GM19467 (cell line): ENCODE data around the gene ALB.
A peak's percentile ranks its signal among the peaks of the same experiment; 100 is the strongest.

Experiments
- ATAC-seq: cut with Tn5 transposase; IDR thresholded peaks from one replicate; pipeline ENCODE4 v1.9.1; 2021; ENCODE audit warnings: mild to moderate bottlenecking, moderate library complexity; ENCODE audit not compliant: unreplicated experiment

Gene ALB

DNA sequence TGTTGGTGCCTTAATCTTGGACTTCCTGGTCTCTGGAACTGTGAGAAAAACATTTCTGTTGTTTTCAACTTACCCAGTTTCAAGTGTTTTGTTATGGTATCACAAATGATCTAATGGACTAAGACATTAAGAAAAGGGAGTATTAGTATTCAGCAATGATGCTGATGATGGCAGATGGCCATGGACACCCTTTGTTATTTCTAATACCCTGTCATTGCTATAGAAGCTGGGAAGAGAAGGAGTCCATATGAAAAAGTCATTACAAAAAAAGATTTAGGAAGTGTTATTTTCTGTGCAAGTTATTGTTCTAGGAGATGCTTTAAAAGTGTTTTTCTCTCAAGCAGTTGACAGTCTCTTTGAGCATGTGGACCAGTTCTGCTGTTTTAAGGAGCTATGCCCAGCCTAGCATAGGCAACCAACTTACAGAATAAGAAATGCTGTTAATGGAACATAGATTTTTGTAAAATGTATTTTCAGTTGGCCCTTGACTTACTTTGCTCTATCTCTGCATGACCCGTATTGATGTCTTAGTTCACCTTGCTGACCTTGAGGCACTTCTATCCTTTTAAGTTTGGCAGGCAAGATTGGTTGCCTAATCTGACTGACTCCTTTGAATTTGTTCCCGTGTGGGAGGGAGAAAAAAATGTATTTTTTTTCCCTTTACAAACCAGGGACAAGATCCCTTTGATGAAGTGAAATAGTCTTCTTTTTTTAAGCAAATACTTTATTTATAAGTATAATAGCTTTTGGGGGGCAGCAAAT, 25.9 kb downstream of the ALB start:
- ATAC-seq = no peak

DNA sequence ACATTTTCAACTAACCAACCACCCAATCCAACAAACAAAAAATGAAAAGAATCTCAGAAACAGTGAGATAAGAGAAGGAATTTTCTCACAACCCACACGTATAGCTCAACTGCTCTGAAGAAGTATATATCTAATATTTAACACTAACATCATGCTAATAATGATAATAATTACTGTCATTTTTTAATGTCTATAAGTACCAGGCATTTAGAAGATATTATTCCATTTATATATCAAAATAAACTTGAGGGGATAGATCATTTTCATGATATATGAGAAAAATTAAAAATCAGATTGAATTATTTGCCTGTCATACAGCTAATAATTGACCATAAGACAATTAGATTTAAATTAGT, 27.7 kb downstream of the ALB start:
- ATAC-seq = no peak

- ATAC-seq = no peak
These were observed 28.3 kb downstream of the ALB start for GRCh38 chr4:73432169-73433000.

- no peak for ATAC-seq
These were observed 29.1 kb downstream of the ALB start for GRCh38 chr4:73433140-73433539.

GRCh38 chr4:73434311-73434710, 30.2 kb downstream of the ALB start:
- no peak for ATAC-seq

GRCh38 chr4:73435984-73436383, 31.9 kb downstream of the ALB start, which contains the start of gene AFP:
Gene AFP, plus strand, starts transcription at chr4:73436221. Its CDS starts 42 bp downstream, at chr4:73436263.
- ATAC-seq = no peak

DNA sequence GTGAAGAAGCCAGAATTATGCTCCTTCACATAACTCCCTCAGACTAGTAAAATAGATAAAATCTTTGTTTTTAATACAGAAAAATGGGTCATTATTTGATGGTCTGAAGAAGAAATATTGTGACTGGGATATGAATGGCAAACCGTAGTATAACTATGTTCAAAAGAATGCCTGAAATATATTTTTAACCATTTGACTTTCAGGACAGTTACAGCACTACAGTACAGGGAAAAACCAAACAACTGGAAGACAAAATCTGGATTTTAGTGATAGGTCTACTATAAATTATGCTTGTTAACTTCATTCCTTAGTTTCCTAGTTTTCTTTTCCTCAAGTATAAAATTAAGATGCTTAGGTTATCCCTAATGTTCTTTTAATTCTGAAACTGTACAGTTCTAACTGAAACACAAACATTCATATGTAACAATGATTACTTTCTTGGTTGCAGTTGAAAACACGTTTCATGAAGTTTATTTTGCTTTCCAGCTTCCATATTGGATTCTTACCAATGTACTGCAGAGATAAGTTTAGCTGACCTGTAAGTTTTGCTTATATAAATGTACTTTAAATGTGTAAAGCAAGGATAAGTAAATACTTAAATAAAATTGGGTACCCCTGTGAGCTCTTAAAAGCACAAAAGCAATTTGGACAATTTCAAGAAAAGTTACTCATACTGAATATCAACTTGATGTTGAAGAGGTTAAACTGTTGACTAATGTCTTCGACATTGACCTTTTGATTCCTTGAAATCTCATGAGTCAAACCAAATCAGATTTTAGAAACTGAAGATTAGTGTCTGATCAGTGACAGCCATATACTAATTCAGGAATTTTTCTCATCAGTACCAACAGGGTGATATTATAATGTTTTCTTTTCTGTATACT, 32.8 kb downstream of the ALB start:
- ATAC-seq = no peak

- ATAC-seq = no peak
These were observed 33.5 kb downstream of the ALB start for GRCh38 chr4:73437558-73437956.

GRCh38 chr4:73438048-73438447, 34.0 kb downstream of the ALB start:
- ATAC-seq = no peak

GRCh38 chr4:73438582-73439215, 34.6 kb downstream of the ALB start:
- ATAC-seq = no peak

DNA sequence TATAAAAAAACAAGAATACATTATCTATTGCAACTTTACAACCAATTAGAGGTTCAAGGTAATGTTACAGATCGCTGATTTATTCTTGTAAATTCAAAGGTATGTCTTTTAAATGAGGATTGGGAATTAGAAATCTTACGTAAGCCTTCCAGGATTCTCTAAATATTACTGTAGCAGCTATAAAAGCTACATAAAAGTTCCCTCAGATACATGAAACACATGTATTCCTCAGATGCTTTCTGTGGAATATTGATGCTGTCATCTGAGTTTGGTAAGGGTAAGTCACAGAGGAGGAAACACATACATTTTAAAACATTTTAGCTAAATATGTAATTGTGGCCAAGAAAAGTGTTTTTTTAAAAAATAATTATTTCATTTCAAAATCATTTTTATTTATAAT, 35.4 kb downstream of the ALB start:
- ATAC-seq = no peak

GRCh38 chr4:73439991-73440390, 35.9 kb downstream of the ALB start:
- no peak for ATAC-seq

DNA sequence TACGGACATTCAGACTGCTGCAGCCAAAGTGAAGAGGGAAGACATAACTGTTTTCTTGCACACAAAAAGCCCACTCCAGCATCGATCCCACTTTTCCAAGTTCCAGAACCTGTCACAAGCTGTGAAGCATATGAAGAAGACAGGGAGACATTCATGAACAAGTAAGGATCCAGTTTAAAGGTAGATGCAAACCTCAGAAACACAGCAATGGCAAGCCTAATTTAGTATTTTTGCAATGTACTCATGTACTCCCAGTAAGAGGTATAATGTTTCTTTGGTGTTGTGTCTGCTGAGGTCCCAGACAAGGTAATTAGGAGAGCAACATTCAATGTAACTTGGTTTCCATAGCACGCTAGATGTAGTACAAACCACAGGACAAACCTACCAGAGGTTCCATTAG, 36.6 kb downstream of the ALB start:
- no peak for ATAC-seq

GRCh38 chr4:73442275-73442674, 38.2 kb downstream of the ALB start:
- no peak for ATAC-seq

- ATAC-seq = no peak
These were observed 39.1 kb downstream of the ALB start for GRCh38 chr4:73443224-73443623.

DNA sequence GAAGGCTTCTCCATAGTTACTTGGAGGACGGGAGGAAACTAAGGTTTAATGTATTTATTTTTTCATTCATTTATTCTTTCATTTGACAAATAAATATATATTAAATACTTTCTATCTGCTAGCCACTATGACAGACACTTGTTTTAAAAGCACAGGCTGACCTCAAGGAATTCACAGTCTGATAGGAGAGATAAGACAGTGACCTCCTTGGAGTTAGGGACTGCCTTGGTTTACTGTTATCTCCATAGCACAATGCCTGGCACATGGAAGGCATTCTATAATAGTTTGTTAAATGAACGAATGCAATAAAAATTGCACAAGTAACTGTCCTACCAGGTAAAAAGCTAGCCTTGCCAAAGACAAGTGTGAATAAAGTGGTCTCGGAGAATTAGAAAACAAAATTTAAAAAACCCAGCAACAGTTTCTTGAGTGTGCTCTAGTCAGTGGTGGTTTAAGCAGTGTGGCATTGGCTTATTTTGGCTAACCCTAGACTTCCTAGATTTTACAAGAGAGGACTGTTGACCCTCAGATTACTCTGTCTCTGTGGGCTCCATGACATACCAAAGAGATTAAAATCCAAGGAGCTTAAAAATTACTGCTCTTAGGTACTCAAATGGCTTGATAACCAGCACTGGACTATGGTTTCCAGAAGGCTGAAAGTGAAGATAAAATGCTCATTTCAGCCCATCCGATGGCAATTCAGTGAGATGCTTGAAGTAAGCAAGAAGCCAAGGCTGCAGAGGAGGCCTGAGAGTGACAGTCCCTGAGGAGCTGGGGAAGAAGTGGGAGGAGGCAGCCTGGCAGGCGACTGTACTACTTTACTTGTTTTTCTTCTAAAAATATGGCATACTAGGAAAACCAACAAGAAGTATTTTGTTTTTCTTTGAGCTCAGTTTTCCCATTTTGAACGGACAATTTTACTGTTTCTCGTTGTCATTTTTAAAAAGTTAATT, 41.6 kb downstream of the ALB start:
- ATAC-seq = no peak

DNA sequence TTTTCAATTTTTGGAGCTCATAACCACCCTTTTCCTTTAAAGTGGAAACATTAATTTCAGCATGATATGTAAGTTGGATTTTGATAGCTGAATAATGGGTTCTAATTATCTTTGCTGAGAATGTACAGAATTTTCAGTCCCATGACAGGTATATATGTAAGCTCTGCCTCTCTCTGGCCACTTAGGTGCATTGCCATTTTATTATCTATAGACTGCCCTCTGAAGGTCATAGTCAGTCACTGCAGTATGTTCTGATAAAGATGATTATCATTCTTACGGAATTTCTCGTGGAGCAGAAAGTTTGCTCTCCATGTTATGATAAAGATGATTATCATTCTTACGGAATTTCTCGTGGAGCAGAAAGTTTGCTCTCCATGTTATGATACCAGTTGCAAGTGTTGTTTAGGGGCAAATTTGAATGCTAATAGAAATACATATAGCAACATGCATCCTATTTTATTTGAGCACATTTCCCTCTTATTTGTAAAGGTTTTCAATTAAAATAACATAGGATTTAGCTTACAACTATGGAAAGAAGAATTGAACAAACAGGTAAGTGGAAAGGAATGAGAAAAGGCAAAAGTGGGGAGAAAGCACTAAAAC, 42.4 kb downstream of the ALB start:
- peak; percentile 98 for ATAC-seq

DNA sequence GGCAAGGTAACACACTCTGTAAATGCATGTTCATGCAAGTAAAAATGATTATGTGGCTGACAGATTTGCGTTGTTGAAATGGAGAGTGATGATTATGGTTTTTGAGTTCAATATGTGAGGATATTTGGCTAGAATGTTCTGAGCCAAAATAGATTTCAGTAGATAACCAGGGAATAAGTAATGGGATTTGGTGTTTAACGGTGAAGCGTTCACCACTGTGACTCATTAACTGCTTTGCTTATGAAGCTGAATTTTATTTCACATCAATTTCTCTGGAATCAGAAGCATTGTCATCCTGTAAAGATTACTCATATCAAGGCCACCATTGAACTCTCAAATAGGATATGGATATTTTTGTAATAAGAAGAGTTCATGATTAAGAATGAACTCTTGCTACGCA, 43.6 kb downstream of the ALB start:
- no peak for ATAC-seq

DNA sequence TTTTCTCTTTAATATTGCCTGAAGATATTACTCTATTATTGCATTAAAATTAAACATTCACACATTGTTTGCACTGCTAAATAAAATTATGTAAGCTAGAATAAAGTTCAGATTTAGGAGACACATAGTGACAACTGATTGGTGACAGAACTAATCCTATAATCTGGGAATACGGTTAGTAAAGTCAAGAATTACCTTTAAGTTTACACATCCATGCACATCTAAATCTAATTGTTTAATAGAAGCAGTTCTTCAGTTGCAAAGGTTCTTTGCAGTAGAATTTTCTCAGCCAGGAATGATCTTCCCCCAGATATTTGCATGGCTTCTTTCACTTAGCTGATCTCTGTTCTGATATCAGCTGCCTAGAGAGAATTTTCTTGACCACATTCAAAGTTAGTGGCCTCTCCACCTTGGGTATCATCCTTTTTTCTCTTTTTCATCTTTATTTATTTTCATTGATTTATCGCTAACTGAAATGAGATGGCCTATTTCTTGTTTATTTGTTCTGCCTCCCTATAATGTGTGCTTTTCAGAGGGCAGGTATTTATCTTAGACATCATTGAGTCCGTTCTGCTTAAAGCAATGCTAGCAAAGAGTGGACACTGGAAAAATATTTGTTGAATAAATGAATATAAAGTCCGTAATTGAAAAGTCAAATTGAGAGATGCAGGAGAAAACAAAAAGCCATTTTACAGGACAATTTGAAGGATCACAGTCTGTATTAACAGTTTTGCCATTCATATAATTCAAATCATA, 44.5 kb downstream of the ALB start:
- no peak for ATAC-seq
